Fibroblast of lung (primary cell): ENCODE results near the gene EIF4G2.

Experiments
- EZH2 ChIP-seq: IDR thresholded peaks from 2 replicates; pipeline ENCODE4 v1.5.1; 2012; ENCODE audit warnings: low read length, control low read depth, mild to moderate bottlenecking; ENCODE audit errors: missing control alignments
- TF ChIP-seq, protein P1 (sequence below), 2 donors: IDR thresholded peaks in 1 of 2; conservative IDR thresholded peaks in 1 of 2; 1 replicate in 1 of 2; 2 replicates in 1 of 2; pipeline ENCODE4 v1.5.1; 2011 to 2012; ENCODE audit warnings: low read length in 2 of 2, control low read depth in 1 of 2, inconsistent platforms in 1 of 2, low read depth in 1 of 2, mild to moderate bottlenecking in 1 of 2

DNA sequence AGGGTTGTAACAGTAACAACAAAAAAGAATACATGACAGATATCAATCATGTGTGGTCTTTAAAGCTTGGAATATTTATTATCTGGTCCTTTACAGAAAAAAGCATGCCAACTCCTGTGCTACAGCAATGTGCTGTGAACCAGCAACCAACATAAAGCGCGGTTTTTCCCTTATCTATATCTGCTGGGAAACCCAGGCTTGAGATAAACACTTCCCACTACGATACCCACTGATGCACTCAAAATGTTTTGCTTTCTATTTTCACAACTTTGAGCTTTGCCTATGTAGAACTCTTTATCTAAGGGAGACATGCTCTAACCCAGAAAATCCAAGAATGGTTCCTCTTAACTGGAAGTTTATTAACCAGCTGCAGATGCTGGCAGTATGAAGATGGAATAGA is 30.2 kb upstream of the EIF4G2 start:
- TF ChIP-seq, protein P1, sequence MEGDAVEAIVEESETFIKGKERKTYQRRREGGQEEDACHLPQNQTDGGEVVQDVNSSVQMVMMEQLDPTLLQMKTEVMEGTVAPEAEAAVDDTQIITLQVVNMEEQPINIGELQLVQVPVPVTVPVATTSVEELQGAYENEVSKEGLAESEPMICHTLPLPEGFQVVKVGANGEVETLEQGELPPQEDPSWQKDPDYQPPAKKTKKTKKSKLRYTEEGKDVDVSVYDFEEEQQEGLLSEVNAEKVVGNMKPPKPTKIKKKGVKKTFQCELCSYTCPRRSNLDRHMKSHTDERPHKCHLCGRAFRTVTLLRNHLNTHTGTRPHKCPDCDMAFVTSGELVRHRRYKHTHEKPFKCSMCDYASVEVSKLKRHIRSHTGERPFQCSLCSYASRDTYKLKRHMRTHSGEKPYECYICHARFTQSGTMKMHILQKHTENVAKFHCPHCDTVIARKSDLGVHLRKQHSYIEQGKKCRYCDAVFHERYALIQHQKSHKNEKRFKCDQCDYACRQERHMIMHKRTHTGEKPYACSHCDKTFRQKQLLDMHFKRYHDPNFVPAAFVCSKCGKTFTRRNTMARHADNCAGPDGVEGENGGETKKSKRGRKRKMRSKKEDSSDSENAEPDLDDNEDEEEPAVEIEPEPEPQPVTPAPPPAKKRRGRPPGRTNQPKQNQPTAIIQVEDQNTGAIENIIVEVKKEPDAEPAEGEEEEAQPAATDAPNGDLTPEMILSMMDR (conservative IDR thresholded peaks at IDR 0.05 in 1 of 2, IDR thresholded peaks at IDR 0.05 in 1 of 2; ENCODE audit: low read depth in 1 of 2, low read length in 2 of 2), result no peak
- no peak for TF ChIP-seq EZH2
